B cell (primary cell): ENCODE data around the gene LRCOL1.

Experiments used
- CTCF ChIP-seq: fragments of 200-600 bp; IDR thresholded peaks from one replicate; pipeline ENCODE4 v1.8.0; 2022; ENCODE audit warnings: antibody characterized with exemption, mild to moderate bottlenecking
- EZH2 ChIP-seq: IDR thresholded peaks from 2 replicates; pipeline ENCODE4 v1.6.1; 2012; ENCODE audit warnings: borderline replicate concordance, low read depth, mild to moderate bottlenecking, moderate library complexity, low read length; ENCODE audit not compliant: insufficient read depth, poor library complexity, severe bottlenecking

GRCh38 chr12:132571598-132571997, 38.8 kb downstream of the LRCOL1 start:
- TF ChIP-seq CTCF (no peak), EZH2 (no peak)
